ENCODE measurements around the gene EXOC6. TPM values are rescaled to one million over a fixed set of nuclear protein-coding genes. Genes with fewer than 3 reads are reported as not detected.

The EXOC6 gene
- total RNA-seq, 1 experiment from 2014 or later, result 12.9 TPM

GRCh38 chr10:92965314-92965713 is 117.0 kb downstream of the EXOC6 start:
- Histone ChIP-seq H3K27ac (ENCODE audit: low read depth, low read length) (no peak overlapping the region), H3K9me2 (ENCODE audit: insufficient read depth) (no peaks in the 10 kb centered on the region), H3K4me2 (ENCODE audit: low read length) (peak overlapping the region; percentile 29), H2AFZ (ENCODE audit: low read depth, low read length, poor library complexity, severe bottlenecking) (no peak overlapping the region), H3K27me3 (ENCODE audit: insufficient read depth, low read length) (no peaks in the 10 kb centered on the region), H3K9me3 (ENCODE audit: control insufficient read depth in 1 of 2, insufficient read depth in 1 of 2, low read depth in 1 of 2, low read length in 2 of 2) (no peaks in the 10 kb centered on the region), H3K79me2 (ENCODE audit: insufficient read depth, low read length) (no peaks in the 10 kb centered on the region), H3K4me3 (replicated peaks in 1 of 2; ENCODE audit: low read depth in 1 of 2, low read length in 2 of 2) (no peak overlapping the region), H4K20me1 (ENCODE audit: insufficient read depth) (no peaks in the 10 kb centered on the region), H3K36me3 (ENCODE audit: control insufficient read depth in 1 of 2, insufficient read depth in 2 of 2, low read length in 2 of 2) (no peaks in the 10 kb centered on the region), H3K9ac (ENCODE audit: low read length) (no peak overlapping the region), H3K4me1 (ENCODE audit: control insufficient read depth in 1 of 2, insufficient read depth in 2 of 2, low read length in 2 of 2) (peaks cover 0 to 9% of the 10 kb centered on the region in 2 experiments; a peak in 2 of 4 replicates)
- intact Hi-C loops (cut with micrococcal nuclease), result no loop called here
- TF ChIP-seq SP1 (IDR thresholded peaks at IDR 0.05; ENCODE audit: low read depth) (no peak), ZBTB33 (IDR thresholded peaks at IDR 0.05; ENCODE audit: extremely low read depth, insufficient replicate concordance, low read length) (no peak), RAD21 (IDR thresholded peaks at IDR 0.05; ENCODE audit: low read depth) (peak; percentile 60), CTCF (IDR thresholded peaks at IDR 0.05 in 2 of 3, conservative IDR thresholded peaks at IDR 0.05 in 1 of 3; ENCODE audit: borderline replicate concordance in 1 of 3, insufficient read depth in 1 of 3, low read depth in 2 of 3, low read length in 2 of 3) (peak; percentile 36 to 77 (median 51); a peak in 5 of 6 replicates)
- CTCF ChIA-PET, result interaction anchor here (0.6 to 1.6 kb wide), 15 partner anchors 8 to 320 kb away, joined by 3 to 9 read pairs (median 4); no protein-coding TSS in a partner anchor
- DNase-seq (ENCODE audit: low read depth, low spot score) (peak; percentile 34), ATAC-seq (peak; percentile 30; the same call in 1 of the 2 replicates)
- no TSS peak for BruUV-seq (replicated peaks)
- RAD21 ChIA-PET (ENCODE audit: low non-redundant PET in 1 of 2, low total read pairs in 2 of 2, uncharacterized antibody in 2 of 2, unreplicated experiment in 2 of 2), result no interaction called here
- POLR2A ChIA-PET, result no interaction called here

- H3K9me2 ChIP-seq (ENCODE audit: insufficient read depth), result no peaks in the 10 kb centered on the region
- H3K27me3 ChIP-seq (ENCODE audit: insufficient read depth, low read length), result no peaks in the 10 kb centered on the region
- ATAC-seq (no peak), DNase-seq (ENCODE audit: low read depth, low spot score) (no peak)
- no peak overlapping the region for H3K4me3 ChIP-seq (replicated peaks in 1 of 2; ENCODE audit: low read depth in 1 of 2, low read length in 2 of 2)
- CTCF ChIA-PET, result no interaction called here
- H3K4me1 ChIP-seq (ENCODE audit: control insufficient read depth in 1 of 2, insufficient read depth in 2 of 2, low read length in 2 of 2), result peaks cover 11 to 30% of the 10 kb centered on the region in 2 experiments
- intact Hi-C loops (cut with micrococcal nuclease), result no loop called here
- no peaks in the 10 kb centered on the region for H3K79me2 ChIP-seq (ENCODE audit: insufficient read depth, low read length)
- no peak overlapping the region for H3K9ac ChIP-seq (ENCODE audit: low read length)
- no peaks in the 10 kb centered on the region for H3K36me3 ChIP-seq (ENCODE audit: control insufficient read depth in 1 of 2, insufficient read depth in 2 of 2, low read length in 2 of 2)
- no peaks in the 10 kb centered on the region for H3K9me3 ChIP-seq (ENCODE audit: control insufficient read depth in 1 of 2, insufficient read depth in 1 of 2, low read depth in 1 of 2, low read length in 2 of 2)
- no TSS peak for BruUV-seq (replicated peaks)
- POLR2A ChIA-PET, result no interaction called here
- no peaks in the 10 kb centered on the region for H4K20me1 ChIP-seq (ENCODE audit: insufficient read depth)
- no peak overlapping the region for H2AFZ ChIP-seq (ENCODE audit: low read depth, low read length, poor library complexity, severe bottlenecking)
- RAD21 ChIA-PET (ENCODE audit: low non-redundant PET in 1 of 2, low total read pairs in 2 of 2, uncharacterized antibody in 2 of 2, unreplicated experiment in 2 of 2), result no interaction called here
- H3K4me2 ChIP-seq (ENCODE audit: low read length), result no peak overlapping the region
- H3K27ac ChIP-seq (ENCODE audit: low read depth, low read length), result no peak overlapping the region
- TF ChIP-seq ZBTB33 (IDR thresholded peaks at IDR 0.05; ENCODE audit: extremely low read depth, insufficient replicate concordance, low read length), result no peak
- TF ChIP-seq REST (IDR thresholded peaks at IDR 0.05; ENCODE audit: low read depth), result no peak
- no peak for TF ChIP-seq FOSL1 (IDR thresholded peaks at IDR 0.05; ENCODE audit: low read depth)
- no peak for TF ChIP-seq ATF3 (IDR thresholded peaks at IDR 0.05)
- TF ChIP-seq EGR1 (IDR thresholded peaks at IDR 0.05; ENCODE audit: low read depth), result no peak
Measured at GRCh38 chr10:92967641-92968040, 119.3 kb downstream of the EXOC6 start.
